Neural cell (in vitro differentiated cells): ENCODE measurements around the gene WDR1. TPM values are rescaled to one million over a fixed set of nuclear protein-coding genes. Genes with fewer than 3 reads are reported as not detected.

Experiments used
- H2AFZ ChIP-seq: fragments of 200-600, 300-800 bp; sonication (generic), shearing (Covaris generic); 2 replicates; pipeline ENCODE4 v1.6.0; 2014; ENCODE audit warnings: low read depth, mild to moderate bottlenecking, antibody characterized with exemption, low read length, moderate library complexity
- H3F3A ChIP-seq: fragments of 200-600 bp; shearing (Covaris generic); 2 replicates; pipeline ENCODE4 v1.6.1; 2016; ENCODE audit warnings: mild to moderate bottlenecking, moderate library complexity, mixed read lengths, antibody characterized with exemption, low read length; ENCODE audit not compliant: insufficient read depth, poor library complexity, severe bottlenecking
- H3K27ac ChIP-seq: fragments of 200-600, 300-800 bp; sonication (generic), shearing (Covaris generic); 2 replicates; pipeline ENCODE4 v1.5.1; 2014; ENCODE audit warnings: mild to moderate bottlenecking, low read length, moderate library complexity
- H3K27me3 ChIP-seq: fragments of 300-800, 200-600 bp; sonication (generic), shearing (Covaris generic); 2 replicates; pipeline ENCODE4 v1.6.0; 2014; ENCODE audit warnings: mild to moderate bottlenecking, low read depth, low read length, moderate library complexity; ENCODE audit not compliant: insufficient read depth
- H3K36me3 ChIP-seq: fragments of 300-800, 200-600 bp; sonication (generic), shearing (Covaris generic); 2 replicates; pipeline ENCODE4 v1.5.1; 2014; ENCODE audit warnings: mild to moderate bottlenecking, antibody characterized with exemption, low read length, moderate library complexity; ENCODE audit not compliant: insufficient read depth
- H3K4me2 ChIP-seq: fragments of 300-800, 200-600 bp; sonication (generic), shearing (Covaris generic); 2 replicates; pipeline ENCODE4 v1.6.0; 2014; ENCODE audit warnings: mild to moderate bottlenecking, low read length
- H3K4me3 ChIP-seq: fragments of 300-800, 200-600 bp; sonication (generic), shearing (Covaris generic); 2 replicates; pipeline ENCODE4 v1.5.1; 2014; ENCODE audit warnings: mild to moderate bottlenecking, low read length, moderate library complexity
- H3K79me2 ChIP-seq: fragments of 200-600 bp; shearing (Covaris generic); replicated peaks from 2 replicates; pipeline ENCODE4 v1.6.0; 2014; ENCODE audit warnings: mild to moderate bottlenecking, low read length, moderate library complexity; ENCODE audit not compliant: insufficient read depth
- H3K9ac ChIP-seq: fragments of 300-800, 200-600 bp; sonication (generic), shearing (Covaris generic); 2 replicates; pipeline ENCODE4 v1.6.1; 2016; ENCODE audit warnings: mild to moderate bottlenecking, low read length, mixed read lengths
- H3K9me2 ChIP-seq: fragments of 200-600 bp; shearing (Covaris generic); 2 replicates; pipeline ENCODE4 v1.6.1; 2016; ENCODE audit warnings: mild to moderate bottlenecking, low read length, mixed read lengths; ENCODE audit not compliant: insufficient read depth
- H3K9me3 ChIP-seq: fragments of 200-600, 300-800 bp; sonication (generic), shearing (Covaris generic); 2 replicates; pipeline ENCODE4 v1.6.1; 2016; ENCODE audit warnings: mild to moderate bottlenecking, mixed run types, low read length, moderate library complexity, mixed read lengths
- H4K20me1 ChIP-seq: fragments of 200-600 bp; shearing (Covaris generic); 2 replicates; pipeline ENCODE4 v1.6.1; 2016; ENCODE audit warnings: mild to moderate bottlenecking, mixed run types; ENCODE audit not compliant: insufficient read depth
- CTCF ChIP-seq: fragments of 450-650 bp; IDR thresholded peaks from 2 replicates; pipeline ENCODE4 v1.5.1; 2014; ENCODE audit warnings: antibody characterized with exemption, mild to moderate bottlenecking, moderate library complexity; ENCODE audit not compliant: poor library complexity, severe bottlenecking
- EP300 ChIP-seq: fragments of 450-650 bp; conservative IDR thresholded peaks from 2 replicates; pipeline ENCODE4 v1.6.1; 2014; ENCODE audit warnings: antibody characterized with exemption, mild to moderate bottlenecking, moderate library complexity; ENCODE audit not compliant: poor library complexity, severe bottlenecking
- EZH2 ChIP-seq: fragments of 200-600, 300-800 bp; shearing (Covaris generic), sonication (generic); IDR thresholded peaks from 2 replicates; pipeline ENCODE4 v1.6.1; 2014; ENCODE audit warnings: antibody characterized with exemption, low read length, borderline replicate concordance, mild to moderate bottlenecking; ENCODE audit not compliant: insufficient read depth, poor library complexity, severe bottlenecking
- MXI1 ChIP-seq: fragments of 450-650 bp; conservative IDR thresholded peaks from 2 replicates; pipeline ENCODE4 v1.6.1; 2014; ENCODE audit warnings: antibody characterized with exemption, mild to moderate bottlenecking; ENCODE audit not compliant: poor library complexity, severe bottlenecking
- POLR2AphosphoS5 ChIP-seq: IDR thresholded peaks from 2 replicates; pipeline ENCODE4 v1.6.1; 2012
- RAD21 ChIP-seq: fragments of 450-650 bp; conservative IDR thresholded peaks from 2 replicates; pipeline ENCODE4 v1.6.1; 2014; ENCODE audit warnings: antibody characterized with exemption, mild to moderate bottlenecking, moderate library complexity
- REST ChIP-seq: IDR thresholded peaks from 2 replicates; pipeline ENCODE4 v1.6.1; 2012; ENCODE audit warnings: borderline replicate concordance
- SMC3 ChIP-seq: fragments of 450-650 bp; conservative IDR thresholded peaks from 2 replicates; pipeline ENCODE4 v1.6.1; 2014; ENCODE audit warnings: antibody characterized with exemption, mild to moderate bottlenecking, moderate library complexity; ENCODE audit not compliant: poor library complexity
- TAF1 ChIP-seq: IDR thresholded peaks from 2 replicates; pipeline ENCODE4 v1.6.1; 2012; ENCODE audit warnings: low read depth
- polyA plus RNA-seq: library from polyadenylated mRNA; depleted of rRNA; stranded (reverse); fragments of >200 nt; gene quantifications from 2 replicates; pipeline ENCODE4 v1.2.3, GENCODE V29; 2014

The WDR1 gene
- polyA plus RNA-seq, 1 donor from 2014 or later: 106 TPM

GRCh38 chr4:10098780-10099160 lies 17.8 kb downstream of the WDR1 start:
- Histone ChIP-seq H3K9ac (no peak overlapping the region), H3K27ac (no peak overlapping the region), H3K4me2 (no peak overlapping the region), H3F3A (no peaks in the 10 kb centered on the region), H2AFZ (no peak overlapping the region), H4K20me1 (no peaks in the 10 kb centered on the region), H3K9me2 (no peaks in the 10 kb centered on the region), H3K4me3 (no peak overlapping the region), H3K79me2 (peaks cover under 1% of the 10 kb centered on the region), H3K27me3 (no peaks in the 10 kb centered on the region), H3K36me3 (peaks cover 11% of the 10 kb centered on the region), H3K9me3 (no peaks in the 10 kb centered on the region)
- TF ChIP-seq TAF1 (no peak), CTCF (no peak), EZH2 (no peak), EP300 (no peak), REST (no peak), POLR2AphosphoS5 (no peak), SMC3 (no peak), RAD21 (no peak), MXI1 (no peak)

GRCh38 chr4:10097906-10098779 lies 18.5 kb downstream of the WDR1 start:
- peaks cover 6% of the 10 kb centered on the region for H3K79me2 ChIP-seq
- no peaks in the 10 kb centered on the region for H3K9me2 ChIP-seq
- H3K4me2 ChIP-seq: no peak overlapping the region
- TF ChIP-seq SMC3 (no peak), POLR2AphosphoS5 (peak; percentile 1)
- H4K20me1 ChIP-seq: no peaks in the 10 kb centered on the region
- H2AFZ ChIP-seq: no peak overlapping the region
- no peaks in the 10 kb centered on the region for H3K27me3 ChIP-seq
- no peak overlapping the region for H3K9ac ChIP-seq
- H3K9me3 ChIP-seq: no peaks in the 10 kb centered on the region
- no peak overlapping the region for H3K27ac ChIP-seq
- peaks cover 11% of the 10 kb centered on the region for H3K36me3 ChIP-seq
- no peak overlapping the region for H3K4me3 ChIP-seq
- no peaks in the 10 kb centered on the region for H3F3A ChIP-seq
